Tibial artery (tissue), 4 donors: ENCODE results near the gene PLXNA1.

ENCODE experiments used
- DNase-seq, 2 donors: peaks; one replicate each; pipeline ENCODE4 v3.0.0-alpha.2; 2019
- H3K27ac ChIP-seq, 2 donors: fragments of 200-600 bp; sonication (generic) in 1 of 2; 1 replicate in 1 of 2; 2 replicates in 1 of 2; pipeline ENCODE4 v1.5.1; 2018 to 2019; ENCODE audit warnings: mild to moderate bottlenecking in 1 of 2
- H3K27me3 ChIP-seq, 2 donors: fragments of 200-600 bp; sonication (generic) in 1 of 2; one replicate each; pipeline versions ENCODE4 v1.5.1 to v1.6.0; 2016 to 2019
- H3K36me3 ChIP-seq, 3 donors: fragments of 200-600 bp; sonication (generic) in 2 of 3; one replicate each; pipeline ENCODE4 v1.5.1; 2016 to 2019; ENCODE audit warnings: mild to moderate bottlenecking in 2 of 3
- H3K4me1 ChIP-seq, 4 donors: fragments of 200-600 bp; sonication (generic) in 2 of 4; 1 replicate in 3 of 4; 2 replicates in 1 of 4; pipeline ENCODE4 v1.5.1; 2016 to 2019
- H3K4me3 ChIP-seq, 2 donors: fragments of 200-600 bp; sonication (generic) in 1 of 2; 1 replicate in 1 of 2; 2 replicates in 1 of 2; pipeline ENCODE4 v1.5.1; 2018 to 2019; ENCODE audit warnings: mild to moderate bottlenecking in 2 of 2
- H3K9me3 ChIP-seq, 3 donors: fragments of 200-600 bp; sonication (generic) in 1 of 3; one replicate each; pipeline ENCODE4 v1.5.1; 2016 to 2019
- intact Hi-C: fragments of 100-400 bp; cut with DNase I; formaldehyde crosslinking; loops from one replicate; pipeline ENCODE4 v1.15.0; 2023; ENCODE audit warnings: low total_unique reads
- TF ChIP-seq, protein P1 (sequence below), 2 experiments: fragments of 200-600 bp in 1 of 2; fragments of 450-650 bp in 1 of 2; IDR thresholded peaks; one replicate each; pipeline ENCODE4 v1.5.1; 2017 to 2019; ENCODE audit warnings: antibody characterized with exemption in 2 of 2, mild to moderate bottlenecking in 1 of 2, moderate library complexity in 1 of 2

Gene PLXNA1

DNA sequence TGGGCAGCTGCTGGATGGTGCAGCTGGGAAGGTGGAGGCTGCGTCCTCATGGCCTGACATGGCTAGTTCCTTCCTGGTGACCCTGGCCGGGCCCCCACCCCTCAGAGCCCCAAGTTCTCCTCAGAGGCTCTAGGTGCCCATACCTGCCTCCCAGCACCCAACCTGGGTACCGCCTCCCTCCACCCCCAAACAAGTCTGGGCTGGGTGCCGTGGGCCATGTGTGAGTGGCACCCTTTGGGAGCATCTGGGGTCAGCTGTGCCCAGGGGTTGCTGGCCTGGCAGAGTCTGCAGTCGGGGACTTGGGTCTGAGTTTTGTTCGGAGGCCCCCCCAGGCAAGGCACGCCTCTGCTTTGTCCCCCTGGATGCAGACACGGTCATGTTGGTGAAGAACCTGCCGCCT is 10.5 kb downstream of the PLXNA1 start:
- intact Hi-C loops = no loop called here

GRCh38 chr3:126994661-126995245 is 11.8 kb downstream of the PLXNA1 start:
- Histone ChIP-seq H3K27ac (peak overlapping the region; percentile 72 to 75), H3K36me3 (peaks cover 7 to 31% (median 7%) of the 10 kb centered on the region in 3 donors), H3K27me3 (no peaks in the 10 kb centered on the region), H3K9me3 (no peaks in the 10 kb centered on the region), H3K4me3 (no peak overlapping the region), H3K4me1 (peaks cover 11 to 91% (median 47%) of the 10 kb centered on the region in 4 donors)
- no peak for DNase-seq
- TF ChIP-seq, protein P1, sequence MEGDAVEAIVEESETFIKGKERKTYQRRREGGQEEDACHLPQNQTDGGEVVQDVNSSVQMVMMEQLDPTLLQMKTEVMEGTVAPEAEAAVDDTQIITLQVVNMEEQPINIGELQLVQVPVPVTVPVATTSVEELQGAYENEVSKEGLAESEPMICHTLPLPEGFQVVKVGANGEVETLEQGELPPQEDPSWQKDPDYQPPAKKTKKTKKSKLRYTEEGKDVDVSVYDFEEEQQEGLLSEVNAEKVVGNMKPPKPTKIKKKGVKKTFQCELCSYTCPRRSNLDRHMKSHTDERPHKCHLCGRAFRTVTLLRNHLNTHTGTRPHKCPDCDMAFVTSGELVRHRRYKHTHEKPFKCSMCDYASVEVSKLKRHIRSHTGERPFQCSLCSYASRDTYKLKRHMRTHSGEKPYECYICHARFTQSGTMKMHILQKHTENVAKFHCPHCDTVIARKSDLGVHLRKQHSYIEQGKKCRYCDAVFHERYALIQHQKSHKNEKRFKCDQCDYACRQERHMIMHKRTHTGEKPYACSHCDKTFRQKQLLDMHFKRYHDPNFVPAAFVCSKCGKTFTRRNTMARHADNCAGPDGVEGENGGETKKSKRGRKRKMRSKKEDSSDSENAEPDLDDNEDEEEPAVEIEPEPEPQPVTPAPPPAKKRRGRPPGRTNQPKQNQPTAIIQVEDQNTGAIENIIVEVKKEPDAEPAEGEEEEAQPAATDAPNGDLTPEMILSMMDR (IDR thresholded peaks at IDR 0.05) = no peak
- intact Hi-C loops = no loop called here

More for the DNA sequence above, 10.5 kb downstream of the PLXNA1 start:
- peaks cover 19 to 44% (median 20%) of the 10 kb centered on the region in 3 donors for H3K36me3 ChIP-seq
- TF ChIP-seq, protein P1 (IDR thresholded peaks at IDR 0.05) = no peak
- H3K27ac ChIP-seq = peak overlapping the region; percentile 72 to 75
- no peaks in the 10 kb centered on the region for H3K27me3 ChIP-seq
- H3K4me3 ChIP-seq = no peak overlapping the region
- no peaks in the 10 kb centered on the region for H3K9me3 ChIP-seq
- DNase-seq = no peak
- H3K4me1 ChIP-seq = peaks cover 11 to 80% (median 40%) of the 10 kb centered on the region in 4 donors

DNA sequence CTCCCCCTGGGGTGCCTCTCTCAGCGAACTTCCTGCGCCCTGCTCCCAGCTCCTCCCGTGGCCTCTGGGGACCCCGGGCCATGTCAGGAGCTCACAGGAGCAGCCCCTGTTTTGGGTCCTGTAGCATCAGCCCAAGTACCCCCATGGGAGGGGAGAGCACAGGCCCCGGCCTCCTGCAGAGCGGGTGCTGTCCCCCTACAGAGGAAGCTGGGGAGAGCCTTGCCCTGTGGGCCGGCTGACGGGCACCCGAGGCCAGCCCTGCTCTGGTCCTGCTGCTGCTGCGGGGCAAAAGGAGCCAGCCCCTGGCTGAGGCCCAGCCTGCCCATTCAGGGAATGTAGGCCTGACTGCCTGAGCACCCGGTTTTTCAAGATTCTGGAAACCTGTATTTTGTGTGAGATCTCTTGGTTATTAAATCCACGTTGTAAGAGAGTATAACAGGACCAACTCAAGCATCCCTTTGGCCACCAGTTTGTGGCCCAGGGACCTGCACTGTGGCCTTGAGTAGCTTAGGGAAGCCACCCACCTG is 12.4 kb downstream of the PLXNA1 start:
- TF ChIP-seq, protein P1 (IDR thresholded peaks at IDR 0.05) = no peak
- intact Hi-C loops = no loop called here
- no peak overlapping the region for H3K4me3 ChIP-seq
- DNase-seq = no peak
- peak overlapping the region; percentile 72 to 75 for H3K27ac ChIP-seq
- peaks cover 11 to 95% (median 52%) of the 10 kb centered on the region in 4 donors for H3K4me1 ChIP-seq
- peaks cover 2 to 25% (median 2%) of the 10 kb centered on the region in 3 donors for H3K36me3 ChIP-seq
- H3K27me3 ChIP-seq = no peaks in the 10 kb centered on the region
- no peaks in the 10 kb centered on the region for H3K9me3 ChIP-seq

DNA sequence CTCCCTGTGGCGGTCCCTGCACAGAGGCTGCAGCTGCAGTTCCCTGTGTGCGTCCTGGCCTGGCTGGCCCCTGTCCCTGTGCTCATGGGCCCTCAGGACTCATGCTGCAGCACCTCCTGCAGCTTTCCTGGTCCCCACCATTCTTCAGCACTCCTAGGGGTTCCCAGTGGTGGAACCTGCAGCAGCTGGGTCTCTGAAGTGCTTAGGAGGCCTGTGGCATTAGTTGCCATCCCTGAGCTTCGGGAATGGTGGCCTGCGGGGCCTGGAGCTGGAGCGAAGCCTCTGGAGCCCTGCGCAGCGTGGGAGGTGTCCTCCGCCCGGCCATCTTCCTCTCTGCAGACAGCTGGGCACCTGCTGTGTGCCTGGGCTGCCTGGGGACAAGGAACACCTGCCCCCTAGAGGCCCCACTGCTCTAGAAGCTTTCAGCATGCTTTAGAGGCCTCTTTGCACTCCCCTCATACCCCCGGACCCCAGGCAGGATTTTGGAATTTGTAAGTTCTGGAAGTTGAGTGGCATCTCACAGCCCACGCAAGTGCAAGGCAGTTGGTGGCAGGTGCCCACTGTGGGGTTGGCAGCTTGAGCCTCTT is 13.1 kb downstream of the PLXNA1 start:
- TF ChIP-seq, protein P1 (IDR thresholded peaks at IDR 0.05) = no peak
- peaks cover 0 to 18% (median 0%) of the 10 kb centered on the region in 3 donors for H3K36me3 ChIP-seq
- H3K9me3 ChIP-seq = no peaks in the 10 kb centered on the region
- no peak overlapping the region for H3K4me3 ChIP-seq
- peaks cover 11 to 98% (median 55%) of the 10 kb centered on the region in 4 donors for H3K4me1 ChIP-seq
- no peak for DNase-seq
- H3K27ac ChIP-seq = peak overlapping the region in 1 of 2 donors; percentile 72
- no peaks in the 10 kb centered on the region for H3K27me3 ChIP-seq
- intact Hi-C loops = no loop called here

DNA sequence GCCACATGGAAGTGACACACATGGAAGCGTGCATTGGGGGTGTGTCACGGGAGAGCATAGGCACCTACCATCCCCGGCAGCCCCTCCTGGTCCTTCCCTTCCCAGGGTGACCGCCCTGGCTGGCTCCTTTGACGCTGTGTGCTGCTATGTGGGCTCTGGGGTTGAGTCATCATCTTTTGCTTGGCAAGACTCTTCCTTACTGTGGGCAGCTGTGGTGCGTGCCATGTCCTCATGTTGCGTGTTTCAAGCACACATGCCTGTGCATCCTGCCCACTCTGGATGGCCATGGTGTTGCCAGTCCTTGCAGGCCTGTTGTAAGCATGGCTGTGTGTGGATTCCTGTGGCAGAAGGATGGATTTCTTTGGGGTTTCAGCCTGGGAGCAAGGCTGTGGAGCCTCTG is 14.0 kb downstream of the PLXNA1 start:
- Histone ChIP-seq H3K27me3 (no peaks in the 10 kb centered on the region), H3K4me1 (peaks cover 11 to 99% (median 63%) of the 10 kb centered on the region in 4 donors), H3K9me3 (no peaks in the 10 kb centered on the region), H3K36me3 (peaks cover 0 to 9% (median 0%) of the 10 kb centered on the region in 3 donors), H3K4me3 (no peak overlapping the region), H3K27ac (peak overlapping the region in 1 of 2 donors; percentile 84)
- peak in 1 of 2 donors; percentile 78 for DNase-seq
- TF ChIP-seq, protein P1 (IDR thresholded peaks at IDR 0.05) = no peak
- intact Hi-C loops = no loop called here
